ENCODE measurements around the gene UQCR11.
A peak's percentile ranks its signal among the peaks of the same experiment; 100 is the strongest.

The UQCR11 gene

GRCh38 chr19:1605236-1606137, at the start of gene UQCR11:
Gene UQCR11, minus strand, starts transcription at chr19:1605462. Its CDS starts 53 bp downstream, at chr19:1605409.
- DNase-seq (ENCODE audit: insufficient read length, low spot score), result peak; percentile 94
- TF ChIP-seq POLR2A (IDR thresholded peaks at IDR 0.05; ENCODE audit: low read depth, low read length), result peak; percentile 67
- peak; percentile 53 for FAIRE-seq

DNA sequence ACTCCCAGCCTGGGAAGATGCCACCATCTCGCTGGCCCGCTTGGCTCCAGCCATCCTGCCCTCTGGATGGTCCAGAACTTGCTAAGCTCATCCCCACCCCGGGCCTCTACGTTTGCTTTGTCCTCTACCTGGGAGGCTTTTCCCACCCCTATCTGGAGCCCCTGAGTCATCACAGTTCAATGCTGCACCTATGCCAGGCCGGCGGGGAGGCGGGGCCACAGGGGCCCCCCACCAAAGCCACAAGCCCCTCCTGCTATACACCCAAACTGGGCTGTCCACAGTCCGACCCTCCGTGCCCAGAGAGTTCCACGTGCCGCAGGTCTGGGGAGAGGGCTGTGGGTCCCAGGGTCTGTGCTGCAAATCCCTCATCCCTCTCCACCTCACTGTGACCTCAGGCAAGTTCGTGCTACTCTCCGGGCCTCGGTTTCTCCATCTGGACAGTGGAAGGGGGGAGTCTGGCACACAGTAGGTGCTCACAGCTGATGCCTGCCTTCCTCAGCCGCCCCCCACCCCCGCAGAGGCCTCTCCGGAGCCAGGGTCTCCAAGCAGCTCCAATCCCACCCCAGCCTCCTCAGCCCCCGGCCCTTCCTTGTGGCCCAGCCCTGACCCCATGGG, 49.0 kb upstream of the UQCR11 start:
- no peak for FAIRE-seq
- no peak for TF ChIP-seq POLR2A (IDR thresholded peaks at IDR 0.05; ENCODE audit: low read depth, low read length)
- DNase-seq (ENCODE audit: insufficient read length, low spot score), result no peak

DNA sequence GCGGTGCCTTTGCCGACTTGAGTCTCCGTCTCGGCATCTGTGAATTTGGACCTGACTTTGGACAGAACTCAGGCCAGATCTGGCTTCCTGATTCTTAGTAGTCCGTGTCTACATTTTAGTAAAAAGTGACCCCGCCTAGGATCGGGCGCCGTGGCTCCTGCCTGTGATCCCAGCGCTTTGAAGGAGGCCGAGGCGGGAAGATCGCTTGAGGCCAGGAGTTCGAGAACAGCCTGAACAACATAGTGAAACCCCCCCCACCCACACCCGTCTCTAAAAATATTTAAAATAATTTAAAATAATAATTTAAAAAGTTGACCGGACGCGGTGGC, 48.0 kb upstream of the UQCR11 start:
- FAIRE-seq, result no peak
- TF ChIP-seq POLR2A (IDR thresholded peaks at IDR 0.05; ENCODE audit: low read depth, low read length), result no peak
- DNase-seq (ENCODE audit: insufficient read length, low spot score), result no peak

GRCh38 chr19:1652471-1653299, 47.4 kb upstream of the UQCR11 start, which contains the start of gene TCF3:
Gene TCF3, minus strand, starts transcription at chr19:1652615. Its CDS starts 2,367 bp downstream, at chr19:1650248.
- TF ChIP-seq POLR2A (IDR thresholded peaks at IDR 0.05; ENCODE audit: low read depth, low read length), result peak; percentile 41; the same call in 1 of the 2 replicates
- FAIRE-seq (peak; percentile 41), DNase-seq (ENCODE audit: insufficient read length, low spot score) (peak; percentile 99)

DNA sequence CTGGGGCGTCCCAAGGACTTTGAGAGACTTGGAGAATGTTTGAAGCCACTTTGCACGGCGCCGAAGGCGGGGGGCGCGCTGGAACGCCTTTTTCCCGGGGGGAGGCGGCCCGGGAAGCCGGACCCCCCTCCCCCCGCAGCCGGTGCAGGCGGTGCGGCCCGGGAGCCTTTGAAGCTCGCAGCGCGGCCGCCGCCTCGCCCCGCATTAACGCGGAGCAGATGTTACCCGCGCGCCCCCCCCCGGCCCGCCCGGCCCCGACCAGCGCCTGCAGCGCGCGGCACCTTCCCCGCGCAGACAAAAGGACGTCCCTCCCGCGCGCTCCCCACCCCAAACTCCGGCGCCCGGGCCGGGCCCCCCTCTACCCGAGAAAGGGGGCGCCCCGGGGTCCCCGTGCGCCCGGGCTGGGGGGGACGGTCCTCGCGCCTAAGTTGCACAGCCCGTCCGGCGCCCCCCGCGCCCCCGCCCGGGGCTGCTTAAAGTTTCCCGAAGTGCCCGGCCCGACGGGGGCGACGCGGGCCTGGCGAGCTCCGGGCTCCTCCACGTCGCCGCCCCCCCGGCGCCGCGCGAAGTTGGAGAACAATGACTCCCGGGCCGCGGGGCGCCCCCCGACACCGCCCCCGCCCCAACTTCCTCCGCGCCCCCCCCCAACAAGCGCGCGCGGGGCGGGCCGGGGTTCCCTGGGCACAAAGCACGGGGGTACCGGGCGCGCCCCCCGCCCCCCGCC, 46.5 kb upstream of the UQCR11 start:
- no peak for DNase-seq (ENCODE audit: insufficient read length, low spot score)
- no peak for TF ChIP-seq POLR2A (IDR thresholded peaks at IDR 0.05; ENCODE audit: low read depth, low read length)
- FAIRE-seq, result no peak

- FAIRE-seq, result no peak
- TF ChIP-seq POLR2A (IDR thresholded peaks at IDR 0.05; ENCODE audit: low read depth, low read length), result no peak
- no peak for DNase-seq (ENCODE audit: insufficient read length, low spot score)
Measured at GRCh38 chr19:1650650-1651567, 45.6 kb upstream of the UQCR11 start.

DNA sequence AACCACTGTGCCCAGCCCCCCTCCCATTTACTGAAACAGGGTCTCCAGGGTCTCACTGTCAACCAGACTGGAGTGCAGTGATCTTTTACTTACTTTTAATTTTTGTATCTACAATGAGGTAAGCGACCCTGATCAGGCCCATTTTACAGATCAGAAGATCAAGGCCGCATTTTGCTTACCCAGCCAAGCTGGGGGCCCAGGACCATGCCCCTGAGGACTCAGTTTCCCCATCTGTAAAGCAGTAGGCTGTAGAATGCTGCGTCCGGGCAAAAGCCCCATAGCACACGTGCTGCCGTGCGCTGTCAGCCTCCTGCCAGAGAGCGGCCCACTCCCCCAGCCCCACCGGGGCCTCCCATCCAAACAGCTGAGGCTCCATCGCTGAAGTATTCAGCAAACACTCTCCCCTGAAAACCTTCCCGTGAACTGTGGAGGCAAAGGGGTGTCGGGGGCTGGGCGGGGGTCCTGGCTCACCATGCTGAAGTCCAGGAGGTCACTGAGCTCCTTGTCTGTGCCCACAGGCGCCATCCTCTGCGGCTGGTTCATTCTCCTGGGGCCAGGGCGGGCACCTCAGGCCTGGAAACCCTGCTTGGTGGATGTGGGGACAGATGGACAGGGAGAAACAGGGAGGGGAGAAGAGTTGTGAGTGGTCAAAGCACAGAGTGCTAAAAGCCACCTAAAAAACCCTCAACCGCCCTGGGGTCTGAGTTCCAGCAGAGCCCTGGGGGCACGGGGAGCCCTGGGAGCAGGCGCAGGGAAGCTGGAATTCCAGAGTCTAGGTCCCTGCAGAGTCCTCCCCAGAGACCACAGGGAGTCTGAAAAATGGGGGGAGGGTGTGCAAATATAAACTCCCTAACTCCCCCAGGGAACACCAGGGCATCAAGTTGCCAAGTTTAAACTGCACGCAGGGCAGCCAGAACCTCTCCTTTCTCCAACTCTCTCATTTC, 44.7 kb upstream of the UQCR11 start:
- DNase-seq (ENCODE audit: insufficient read length, low spot score) (no peak), FAIRE-seq (no peak)
- TF ChIP-seq POLR2A (IDR thresholded peaks at IDR 0.05; ENCODE audit: low read depth, low read length), result no peak

- DNase-seq (ENCODE audit: insufficient read length, low spot score) (no peak), FAIRE-seq (no peak)
Measured at GRCh38 chr19:1648920-1649541, 43.8 kb upstream of the UQCR11 start.

DNA sequence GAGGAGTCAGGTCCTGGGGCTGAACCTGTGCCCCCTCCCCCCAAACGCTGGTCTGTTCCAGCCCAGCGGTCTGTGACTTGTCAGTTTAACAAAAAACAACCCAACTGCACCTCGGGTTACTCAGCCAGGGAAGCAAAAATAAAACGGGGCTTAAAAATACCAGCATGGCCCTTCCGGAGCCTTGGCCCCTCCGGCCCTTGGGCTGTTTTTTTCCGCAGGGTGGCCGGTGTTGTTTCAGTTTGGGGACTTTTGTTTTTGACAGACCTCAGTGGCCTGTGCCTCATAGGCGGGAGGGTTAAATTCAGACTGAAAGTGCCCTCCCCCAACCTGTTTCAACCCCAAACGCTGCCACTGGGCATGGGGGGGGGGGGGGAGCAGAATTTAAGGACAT, 43.2 kb upstream of the UQCR11 start:
- no peak for FAIRE-seq
- no peak for DNase-seq (ENCODE audit: insufficient read length, low spot score)
- TF ChIP-seq POLR2A (IDR thresholded peaks at IDR 0.05; ENCODE audit: low read depth, low read length), result no peak

More at GRCh38 chr19:1648920-1649541, 43.8 kb upstream of the UQCR11 start:
- TF ChIP-seq POLR2A (IDR thresholded peaks at IDR 0.05; ENCODE audit: low read depth, low read length), result no peak

DNA sequence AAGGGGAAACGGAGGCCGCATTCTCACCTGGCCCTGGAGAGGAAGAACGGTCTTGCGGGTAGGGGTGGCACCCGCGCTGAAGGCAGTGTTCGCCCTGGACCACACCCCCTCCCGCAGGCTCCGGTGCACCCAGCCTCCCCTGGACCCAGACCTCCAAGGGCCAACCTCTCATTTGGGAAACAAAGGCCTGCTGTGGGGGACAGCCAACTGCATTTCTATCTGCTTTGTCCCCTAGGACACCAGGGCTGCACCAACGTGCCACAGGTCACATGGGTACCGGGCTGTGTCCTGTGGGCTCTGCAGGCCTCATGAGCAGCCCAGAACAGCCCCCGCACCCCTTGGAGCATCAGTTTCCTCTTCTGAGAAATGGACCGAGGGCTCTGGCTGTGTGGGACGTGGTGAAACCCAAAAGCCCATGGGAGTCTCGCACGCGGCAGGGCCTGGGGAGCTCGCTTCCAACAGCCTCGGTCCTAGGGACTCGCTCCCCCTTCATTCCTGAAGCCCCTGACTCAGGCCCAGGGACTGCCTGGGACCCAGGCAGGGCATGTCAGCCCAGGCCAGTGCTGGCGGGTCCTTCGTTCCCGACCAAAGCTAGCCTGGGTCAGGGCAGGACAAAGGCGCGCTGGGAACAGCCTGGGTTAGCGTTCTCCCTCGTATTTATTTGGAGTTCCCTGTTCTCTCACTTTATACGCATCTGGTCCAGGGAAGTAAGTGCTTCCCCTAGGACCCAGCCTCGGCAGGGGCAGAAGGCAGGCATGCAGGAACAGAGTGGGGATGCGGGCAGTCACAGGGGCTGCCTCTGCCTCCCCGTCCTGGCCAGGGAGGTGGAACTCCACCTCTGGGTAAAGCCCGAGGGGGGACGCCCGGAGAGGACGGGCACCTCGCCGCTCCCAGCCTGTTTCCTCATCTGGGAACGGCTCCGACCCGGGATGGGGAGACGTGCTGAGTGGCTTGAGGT, 42.5 kb upstream of the UQCR11 start:
- TF ChIP-seq POLR2A (IDR thresholded peaks at IDR 0.05; ENCODE audit: low read depth, low read length), result no peak
- DNase-seq (ENCODE audit: insufficient read length, low spot score) (no peak), FAIRE-seq (no peak)
